GM12872 (cell line): ENCODE results near the gene CLK1.

Experiments
- CTCF ChIP-seq: IDR thresholded peaks from 3 replicates; pipeline ENCODE4 v1.5.1; 2011; ENCODE audit warnings: low read depth, mild to moderate bottlenecking, low read length, moderate library complexity; ENCODE audit not compliant: insufficient read depth

Gene CLK1

DNA sequence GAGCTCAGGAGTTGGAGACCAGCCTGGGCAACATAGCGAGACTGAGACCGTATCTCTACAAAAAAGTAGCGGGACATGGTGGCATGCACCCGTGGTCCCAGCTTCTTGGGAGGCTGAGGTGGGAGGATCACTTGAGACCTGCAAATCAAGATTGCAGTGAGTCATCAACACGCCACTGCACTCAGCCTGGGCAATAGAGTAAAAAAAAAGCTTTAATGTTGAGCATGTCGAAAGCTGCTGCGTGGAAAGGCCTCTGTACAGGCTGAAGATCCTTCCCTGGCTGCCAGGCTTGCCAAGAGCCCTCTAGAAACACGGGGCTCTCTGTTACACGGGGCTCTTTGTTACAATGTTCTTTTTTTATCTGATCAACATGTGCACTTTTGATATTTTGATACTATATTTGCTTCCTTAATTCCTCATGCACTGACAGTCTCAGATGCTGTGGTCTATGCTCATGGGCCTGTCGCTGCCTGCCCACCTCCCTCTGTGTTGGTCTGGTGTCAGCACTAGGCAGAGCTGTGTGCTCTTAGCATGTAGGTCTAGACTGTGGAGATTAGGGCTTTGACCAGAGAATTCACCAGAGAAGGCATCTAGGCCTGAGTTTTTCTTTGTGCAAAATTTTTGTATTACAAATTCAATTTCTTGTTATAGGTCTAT, 18.7 kb downstream of the CLK1 start:
- no peak for TF ChIP-seq CTCF

- TF ChIP-seq CTCF = no peak
These were observed 19.3 kb downstream of the CLK1 start for GRCh38 chr2:200845194-200845593.

GRCh38 chr2:200843993-200844948, 20.2 kb downstream of the CLK1 start:
- no peak for TF ChIP-seq CTCF

GRCh38 chr2:200839513-200839912, 24.9 kb downstream of the CLK1 start:
- no peak for TF ChIP-seq CTCF

- no peak for TF ChIP-seq CTCF
These were observed 29.8 kb downstream of the CLK1 start for GRCh38 chr2:200834701-200835100.

DNA sequence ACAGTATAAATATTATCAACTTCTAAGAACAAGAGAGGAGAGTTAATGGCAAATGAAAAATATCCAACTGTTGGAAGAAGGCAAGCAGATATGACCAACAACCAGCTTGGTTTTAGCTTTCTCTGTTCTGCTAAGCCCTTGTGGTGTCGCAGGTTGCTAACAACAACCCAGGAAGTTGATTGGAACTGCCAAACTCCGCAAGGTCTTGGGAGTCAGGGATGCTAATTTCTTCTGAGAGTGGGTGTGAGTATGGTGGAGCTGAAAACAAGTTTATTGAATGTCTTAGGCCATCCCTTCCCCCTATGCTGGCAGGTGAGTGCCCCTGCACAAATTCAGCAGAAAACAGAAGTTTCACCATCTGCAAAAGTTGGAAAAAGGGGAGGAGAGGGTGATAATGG, 35.2 kb downstream of the CLK1 start:
- TF ChIP-seq CTCF = no peak

DNA sequence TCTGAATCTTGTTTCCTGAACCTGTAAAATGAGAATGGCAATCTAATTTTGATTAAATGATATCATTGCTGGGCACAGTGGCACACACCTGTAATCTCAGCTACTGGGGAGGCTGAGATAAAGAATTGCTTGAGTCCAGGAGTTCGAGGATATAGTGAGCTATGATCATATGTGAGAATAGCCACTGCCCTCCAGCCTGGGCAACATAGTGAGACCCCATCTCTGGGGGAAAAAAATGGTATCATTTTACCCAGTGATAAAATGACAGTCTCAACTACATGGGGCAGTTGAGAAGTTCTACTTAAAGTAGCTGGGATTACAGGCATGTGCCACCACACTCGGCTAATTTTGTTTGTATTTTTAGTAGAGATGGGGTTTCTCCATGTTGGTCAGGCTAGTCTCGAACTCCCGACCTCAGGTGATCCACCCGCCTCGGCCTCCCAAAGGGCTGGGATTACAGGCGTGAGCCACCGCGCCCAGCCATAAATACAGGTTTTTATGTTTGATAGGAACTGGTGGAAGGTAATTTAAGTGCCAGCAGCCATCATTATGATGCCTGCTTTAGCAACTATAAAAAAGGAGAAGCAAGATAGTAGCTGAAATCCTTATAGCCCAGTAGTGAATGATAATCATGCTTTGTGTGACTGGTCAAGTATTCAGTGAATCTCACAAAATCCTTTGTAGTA, 35.7 kb downstream of the CLK1 start:
- no peak for TF ChIP-seq CTCF
